NOMO-1 treated with DMSO at 0.1 percent for 48 hours (cell line): ENCODE data around the gene UBE3A.
"Not testable (repeated sequence)": the region's sequence is repeated elsewhere in the genome, so short reads cannot be mapped to it uniquely, and the experiment has no call there.

Experiments used
- DNase-seq: peaks from one replicate; lab custom pipeline; 2025; ENCODE audit not compliant: unreplicated experiment; lab: John Stamatoyannopoulos, UW

Gene UBE3A

DNA sequence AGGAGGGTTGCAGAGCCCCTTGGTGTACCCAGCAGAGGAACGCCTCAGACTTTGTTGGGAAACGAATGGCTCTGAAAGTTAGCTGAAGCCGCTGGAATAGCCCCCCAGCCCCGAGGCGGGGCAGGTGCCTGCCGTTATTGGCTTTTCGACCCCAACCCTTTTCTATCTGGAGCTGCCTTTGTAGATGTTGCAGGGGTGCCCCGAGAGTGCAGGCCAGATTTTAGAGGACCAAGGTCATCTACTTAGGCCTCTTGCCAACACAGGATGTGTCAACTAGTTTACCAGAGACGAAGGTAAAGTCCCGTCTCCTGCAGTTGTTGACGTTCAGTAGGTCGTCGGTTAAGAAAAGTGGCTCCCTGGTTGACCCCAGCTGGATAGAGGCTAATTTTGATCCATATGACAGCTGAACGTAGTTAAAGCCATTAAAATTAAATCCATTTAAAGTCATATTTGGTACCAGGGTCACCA lies 579 bp upstream of the UBE3A start:
- DNase-seq, result peak; percentile 13

DNA sequence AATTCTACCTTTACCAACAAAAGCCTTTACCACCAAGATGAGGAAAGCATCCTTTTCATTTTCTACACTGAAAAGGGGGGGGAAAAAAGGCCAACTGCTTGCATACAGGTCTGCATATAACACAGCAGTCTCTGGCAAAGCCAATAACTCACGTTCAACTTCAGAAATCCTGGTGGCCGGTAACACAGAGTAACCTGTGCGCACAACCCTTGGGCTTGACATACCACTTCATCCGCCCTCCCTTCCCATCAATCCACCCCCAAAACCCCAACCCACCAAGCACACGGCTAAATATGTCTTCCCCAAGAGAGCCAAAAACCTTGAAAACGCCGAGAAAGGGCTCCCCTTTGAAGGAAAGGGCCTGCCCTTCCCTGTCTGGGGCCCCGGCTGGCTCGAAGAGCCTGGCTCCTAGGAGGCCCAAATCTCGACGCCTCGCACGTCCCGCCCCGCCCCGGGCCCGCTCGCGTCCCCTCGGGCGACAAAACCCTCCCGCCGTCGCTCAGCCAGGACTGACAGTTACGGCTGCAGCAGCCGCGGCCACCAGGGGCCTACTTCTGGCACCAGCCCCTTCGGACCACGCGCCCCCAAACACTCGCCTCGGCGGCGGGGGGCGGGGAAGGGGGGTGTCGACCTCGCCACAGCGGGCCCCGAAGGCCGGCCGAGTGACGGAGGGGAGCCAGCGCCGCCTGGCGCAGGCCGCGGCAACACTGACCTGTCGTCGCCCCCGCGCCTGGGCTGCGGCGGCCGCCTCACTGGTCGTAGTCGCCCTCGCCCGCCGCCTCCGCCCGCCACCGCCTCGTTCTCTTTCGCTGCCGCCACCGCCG lies 835 bp downstream of the UBE3A start:
- DNase-seq, result peak; percentile 54

DNA sequence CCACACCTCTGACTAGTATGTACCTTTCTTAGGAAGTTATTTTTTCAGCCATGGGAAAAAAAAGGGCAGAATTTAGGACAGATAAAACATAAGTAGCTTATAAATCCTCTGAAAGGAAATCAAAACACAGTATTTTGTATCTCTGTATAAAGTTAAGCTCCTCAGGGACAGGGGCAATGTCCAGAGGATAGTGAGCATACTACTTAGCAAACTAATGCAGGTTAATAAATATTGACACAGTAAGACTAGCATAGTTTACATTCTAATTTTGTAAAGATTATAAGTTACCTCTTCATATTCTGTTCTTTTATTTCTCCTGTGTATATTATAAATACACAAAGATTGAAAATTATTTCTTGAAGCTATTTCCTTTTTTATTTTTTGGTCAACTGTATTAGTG lies 2.1 kb downstream of the UBE3A start:
- DNase-seq, result no peak

DNA sequence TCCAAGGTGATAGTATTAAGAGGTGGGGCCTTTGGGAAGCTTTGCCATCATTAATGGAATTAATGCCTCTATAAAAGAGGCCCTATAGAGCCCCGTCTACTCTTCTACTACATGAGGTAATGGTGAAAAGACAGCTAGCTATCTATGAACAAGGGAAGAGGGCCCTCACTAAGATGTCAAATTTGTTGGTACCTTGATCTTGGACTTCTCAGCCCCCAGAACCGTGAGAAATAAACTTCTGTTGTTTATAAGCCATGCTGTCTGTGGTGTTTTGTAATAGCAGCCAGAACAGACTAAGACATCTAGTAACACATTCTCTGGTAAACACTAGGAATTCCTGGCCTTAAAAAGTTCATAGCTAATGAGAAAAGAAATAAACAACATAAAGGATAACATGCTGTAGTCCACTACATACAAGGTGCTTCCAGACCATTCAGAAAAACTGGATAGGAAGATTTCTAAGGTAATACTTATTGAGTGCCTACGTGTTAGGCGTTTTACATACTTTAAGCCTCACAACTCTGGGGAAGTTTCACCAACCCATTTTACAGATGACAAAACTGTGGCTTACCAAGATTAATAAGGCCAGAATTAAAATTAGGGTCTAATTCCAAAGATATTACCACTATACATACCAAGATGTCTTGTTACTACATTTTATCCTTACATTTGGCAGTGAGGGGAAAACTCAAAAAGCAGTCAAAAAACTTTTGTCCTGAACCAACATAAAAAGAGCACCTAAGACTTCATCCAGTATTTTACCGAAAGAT lies 3.2 kb downstream of the UBE3A start:
- DNase-seq, result no peak

DNA sequence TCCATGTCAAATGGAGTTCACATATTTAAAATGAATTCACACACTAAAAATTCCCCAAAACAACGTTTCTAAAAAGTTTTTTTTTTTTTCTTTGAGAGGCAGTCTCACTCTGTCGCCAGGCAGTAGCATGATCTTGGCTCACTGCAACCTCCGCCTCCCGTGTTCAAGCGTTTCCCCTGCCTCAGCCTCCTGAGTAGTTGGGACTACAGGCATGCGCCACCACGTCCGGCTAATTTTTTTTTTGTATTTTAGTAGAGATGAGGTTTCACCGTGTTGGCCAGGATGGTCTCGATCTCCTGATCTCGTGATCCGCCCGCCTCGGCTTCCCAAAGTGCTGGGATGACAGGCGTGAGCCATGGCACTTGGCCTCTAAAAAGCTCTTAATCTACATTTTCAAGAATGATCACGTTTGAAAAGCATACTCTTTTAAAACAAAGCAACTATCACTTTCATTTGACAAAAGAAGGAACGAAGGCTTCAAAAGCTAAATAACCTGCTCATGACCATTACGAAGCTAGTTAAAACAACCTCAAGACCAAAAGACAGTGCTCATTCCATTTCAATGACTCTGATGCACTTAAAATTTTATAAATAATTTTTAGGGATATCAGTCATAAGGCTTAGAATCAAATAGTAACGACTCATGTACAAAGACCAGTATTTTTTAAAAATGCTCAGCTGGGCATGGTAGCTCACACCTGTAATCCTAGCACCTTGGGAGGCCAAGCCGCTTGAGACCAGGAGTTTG lies 5.5 kb downstream of the UBE3A start:
- no peak for DNase-seq

DNA sequence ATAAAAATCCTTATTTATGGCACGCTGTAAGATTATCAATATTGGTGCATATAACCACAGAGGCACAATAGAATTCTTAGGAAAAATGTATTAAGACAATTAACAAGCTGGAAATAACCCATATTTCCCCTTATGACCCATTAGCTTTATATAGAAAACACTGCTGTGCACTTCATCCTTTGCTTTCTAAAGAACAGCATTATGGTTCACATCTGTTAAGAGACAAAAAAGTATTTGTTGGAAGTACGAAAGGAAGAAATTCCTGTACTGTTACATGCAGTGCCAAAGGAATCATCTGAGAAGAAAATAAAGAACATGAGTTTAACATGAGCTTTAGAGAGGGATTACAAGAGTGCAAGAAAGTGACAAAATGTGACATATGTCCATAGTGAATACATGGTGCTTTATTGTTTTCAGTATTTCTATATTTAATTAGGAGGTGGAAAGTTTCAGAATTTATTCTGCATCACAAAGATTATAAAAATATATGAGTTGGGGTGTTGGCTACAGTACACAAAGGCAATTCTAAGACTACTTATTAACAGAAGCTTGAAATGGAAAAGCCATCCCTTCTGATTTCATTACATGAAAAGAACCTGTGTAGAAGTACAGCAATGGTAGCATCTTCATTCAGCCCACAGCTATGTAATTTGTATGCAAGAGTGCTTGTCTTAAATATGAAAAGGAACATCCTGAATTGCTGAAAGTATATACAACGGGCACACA lies 6.8 kb downstream of the UBE3A start:
- DNase-seq, result no peak

DNA sequence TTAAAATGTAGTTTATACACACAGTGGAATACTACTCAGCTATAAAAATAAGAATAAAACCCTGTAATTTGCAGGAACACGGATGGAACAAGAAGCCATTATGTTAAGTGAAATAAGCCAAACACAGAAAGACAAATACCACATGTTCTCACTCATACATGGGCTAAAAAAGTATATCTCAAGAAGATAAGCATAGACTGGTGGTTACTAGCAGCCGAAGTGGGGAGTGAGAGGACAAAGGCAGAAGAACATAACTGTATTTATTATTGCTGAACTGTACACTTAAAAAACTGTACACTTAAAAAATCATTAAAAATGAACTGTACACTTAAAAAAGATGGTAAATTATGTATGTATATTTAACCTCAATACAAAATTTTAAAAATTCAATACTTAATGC lies 11.0 kb downstream of the UBE3A start:
- DNase-seq, result no peak

DNA sequence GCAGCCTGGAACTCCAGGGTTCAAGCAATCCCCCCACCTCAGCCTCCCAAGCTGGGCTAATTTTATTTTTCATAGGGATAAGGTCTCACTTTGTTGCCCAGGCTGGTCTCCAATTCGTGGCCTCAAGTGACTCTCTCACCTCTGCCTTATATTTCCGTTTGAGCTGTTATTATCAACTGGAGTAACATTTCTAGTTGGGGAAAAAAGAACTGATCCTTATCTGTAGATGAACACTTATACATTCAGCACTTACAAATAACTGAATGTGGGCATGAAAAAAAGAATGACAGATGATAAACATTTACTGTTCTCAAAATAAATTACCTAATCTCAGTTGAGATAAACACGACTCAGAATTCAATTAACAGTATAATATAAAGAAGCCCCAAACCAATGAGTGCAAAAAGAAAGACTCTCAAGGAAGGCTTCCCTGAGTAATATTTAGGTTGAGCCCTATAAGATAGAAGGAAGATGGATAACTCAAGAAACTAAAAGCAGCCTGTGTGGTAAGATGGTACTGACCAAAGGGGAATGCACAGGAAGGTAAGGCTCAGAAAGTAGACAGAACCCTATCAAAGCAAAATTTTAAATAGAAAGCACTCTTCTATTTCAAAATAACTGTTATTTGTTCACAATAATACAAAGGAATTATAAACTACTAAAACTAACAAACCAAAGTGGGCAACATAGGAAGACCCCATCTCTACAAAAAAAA lies 11.8 kb downstream of the UBE3A start:
- no peak for DNase-seq

DNA sequence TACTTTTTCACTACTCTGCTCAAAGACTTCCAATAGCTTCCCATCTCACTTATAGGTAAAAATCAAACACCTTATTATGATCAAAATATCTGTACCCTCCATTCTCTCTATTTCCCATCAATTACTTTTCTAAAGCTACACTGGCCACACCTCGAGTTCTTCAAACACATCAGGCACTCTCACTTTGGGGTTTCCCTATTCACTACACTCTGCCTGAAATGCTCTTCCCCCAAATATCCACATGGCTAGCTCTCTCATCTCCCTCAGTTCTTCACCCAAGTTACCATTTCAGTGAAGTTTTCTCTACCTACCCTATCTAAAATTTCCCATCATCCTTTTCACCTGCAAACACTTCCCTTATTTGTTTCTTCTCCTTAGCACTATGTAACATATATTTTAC lies 14.8 kb downstream of the UBE3A start:
- no peak for DNase-seq

DNA sequence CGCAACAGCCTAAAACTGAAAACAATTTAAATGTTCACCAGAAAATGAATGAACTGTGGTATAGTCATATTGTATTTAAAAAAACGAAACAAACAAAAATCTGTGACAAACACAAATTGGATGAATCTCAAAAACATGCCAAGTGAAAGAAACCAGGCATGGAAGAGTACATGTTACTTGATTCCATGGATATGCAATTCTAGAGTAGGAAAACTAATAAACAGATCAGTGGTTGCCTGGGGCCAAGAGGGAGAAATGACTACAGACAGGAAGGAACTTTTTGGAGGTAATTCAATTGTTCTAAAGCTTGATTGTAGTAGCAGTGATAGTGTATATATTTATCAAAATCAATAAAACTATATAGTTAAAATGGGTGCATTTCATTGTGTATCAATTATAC lies 16.8 kb downstream of the UBE3A start:
- DNase-seq, result no peak

DNA sequence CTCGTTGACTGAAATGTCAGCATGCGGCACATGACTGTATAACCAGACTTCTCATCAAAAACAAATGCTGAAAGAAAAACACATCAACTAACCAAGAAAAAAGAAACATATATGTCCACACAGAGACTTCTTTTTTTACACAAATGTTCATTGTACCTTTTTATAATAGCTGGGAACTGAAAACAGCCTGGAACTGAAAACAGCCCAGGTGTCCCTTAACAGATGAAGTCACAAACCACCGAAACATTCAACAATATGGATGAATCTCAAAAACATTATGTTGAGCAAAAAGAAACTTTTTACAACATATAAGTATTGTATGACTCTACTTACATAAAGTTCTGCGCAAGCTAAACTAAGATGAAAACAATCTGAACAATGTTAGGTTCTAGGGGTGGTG lies 20.6 kb downstream of the UBE3A start:
- no peak for DNase-seq

DNA sequence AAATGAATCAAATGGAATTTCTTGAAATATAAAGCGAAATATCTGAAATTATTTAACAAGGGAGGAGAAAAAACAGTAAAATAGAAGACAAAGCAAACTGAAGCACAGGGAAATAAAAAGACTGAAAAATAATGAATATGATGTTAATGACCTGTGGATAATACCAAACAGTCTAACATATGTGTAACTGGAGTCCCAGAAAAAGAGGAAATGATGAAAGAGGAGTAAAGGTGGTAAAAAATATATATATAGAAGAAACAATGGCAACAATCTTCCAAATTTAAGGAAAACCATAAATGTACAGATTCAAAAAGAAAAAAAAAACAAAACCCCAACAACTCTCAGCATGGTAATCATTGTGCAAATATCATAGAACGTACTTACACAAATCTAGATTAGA lies 21.2 kb downstream of the UBE3A start:
- DNase-seq, result no peak

DNA sequence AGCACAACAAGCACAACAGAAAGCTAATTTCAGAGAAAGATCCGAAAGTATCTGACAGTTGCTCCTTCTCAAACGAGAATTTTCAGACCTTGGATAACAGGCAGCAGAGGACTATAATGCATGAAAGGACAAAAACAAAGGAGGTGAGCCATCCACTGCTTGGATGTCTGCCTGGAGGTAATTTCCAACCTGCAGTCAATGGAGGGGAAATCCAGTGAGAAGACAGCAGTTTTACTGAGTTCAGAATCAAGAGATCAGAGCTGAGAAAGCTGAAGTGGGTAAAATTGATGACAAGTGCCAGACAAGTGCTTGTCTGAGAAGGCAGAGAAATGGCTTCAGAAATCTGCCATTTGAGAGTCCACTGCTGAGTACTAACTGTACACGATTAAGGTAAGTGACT lies 22.1 kb downstream of the UBE3A start:
- no peak for DNase-seq

DNA sequence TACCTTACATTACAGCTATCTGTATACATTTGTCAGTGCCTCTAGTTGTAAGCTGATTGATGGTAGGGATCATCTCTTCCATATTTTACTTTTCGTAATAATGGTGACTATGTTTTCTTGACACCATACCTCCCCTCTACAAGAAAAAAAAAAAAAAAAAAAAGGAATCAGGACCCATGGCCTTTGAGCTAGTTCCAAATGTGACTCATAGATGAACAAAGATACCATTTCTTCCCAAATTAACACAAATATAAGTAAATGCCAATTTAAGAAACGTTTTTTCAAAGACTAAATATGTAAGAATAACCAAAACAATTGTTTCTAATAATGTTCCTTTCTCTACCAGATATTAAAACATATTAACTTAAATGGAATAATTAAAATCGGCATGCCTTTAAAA lies 23.1 kb downstream of the UBE3A start:
- no peak for DNase-seq

DNA sequence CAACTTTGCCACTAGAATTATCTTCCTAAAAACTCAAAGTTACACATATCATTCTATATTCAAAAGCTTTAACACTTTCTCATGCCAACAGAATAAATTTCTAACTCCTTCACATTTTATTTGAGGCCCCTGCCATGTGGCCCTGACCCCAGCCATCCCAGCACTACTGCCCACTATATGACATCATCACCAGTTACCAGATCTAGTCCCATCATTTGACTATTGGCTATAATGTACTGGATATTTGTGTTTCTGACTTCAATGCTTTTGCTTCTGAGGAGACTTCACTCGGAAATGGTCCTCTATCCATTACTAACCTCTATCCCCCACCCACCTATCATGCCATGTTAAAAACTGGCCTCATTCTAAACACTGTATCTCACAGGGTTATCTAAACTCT lies 23.6 kb downstream of the UBE3A start:
- DNase-seq, result no peak

DNA sequence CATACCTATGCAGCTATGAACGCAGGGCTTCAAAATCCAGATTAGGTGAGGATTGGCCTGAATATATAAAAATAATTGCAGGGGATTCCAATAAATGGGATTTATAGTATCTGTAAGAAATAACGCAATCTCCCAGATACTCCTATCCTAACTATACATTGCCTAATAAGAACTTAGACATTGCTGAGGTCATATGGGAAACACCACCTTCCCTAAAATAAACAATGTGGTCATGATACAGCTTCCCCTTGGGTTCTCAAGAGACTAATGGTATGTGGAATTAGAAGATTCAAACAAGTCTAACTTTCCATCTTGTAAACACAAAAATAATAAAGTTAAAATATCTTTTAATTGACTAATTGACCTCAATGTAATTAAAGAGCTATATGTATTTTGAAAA lies 28.2 kb downstream of the UBE3A start:
- peak; percentile 53 for DNase-seq

DNA sequence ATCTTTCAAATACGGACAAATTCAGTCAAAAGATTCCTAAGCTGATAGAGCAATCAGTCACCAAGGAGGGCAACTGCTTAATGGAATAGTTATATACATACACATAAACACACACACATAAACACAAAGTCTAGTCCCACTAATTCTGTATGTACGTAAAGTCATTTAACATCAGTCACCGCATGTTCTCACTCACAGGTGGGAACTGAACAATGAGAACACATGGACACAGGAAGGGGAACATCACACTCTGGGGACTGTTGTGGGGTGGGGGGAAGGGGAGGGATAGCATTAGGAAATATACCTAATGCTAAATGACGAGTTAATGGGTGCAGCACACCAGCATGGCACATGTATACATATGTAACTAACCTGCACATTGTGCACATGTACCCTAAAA lies 29.1 kb downstream of the UBE3A start:
- not testable (repeated sequence) for DNase-seq

DNA sequence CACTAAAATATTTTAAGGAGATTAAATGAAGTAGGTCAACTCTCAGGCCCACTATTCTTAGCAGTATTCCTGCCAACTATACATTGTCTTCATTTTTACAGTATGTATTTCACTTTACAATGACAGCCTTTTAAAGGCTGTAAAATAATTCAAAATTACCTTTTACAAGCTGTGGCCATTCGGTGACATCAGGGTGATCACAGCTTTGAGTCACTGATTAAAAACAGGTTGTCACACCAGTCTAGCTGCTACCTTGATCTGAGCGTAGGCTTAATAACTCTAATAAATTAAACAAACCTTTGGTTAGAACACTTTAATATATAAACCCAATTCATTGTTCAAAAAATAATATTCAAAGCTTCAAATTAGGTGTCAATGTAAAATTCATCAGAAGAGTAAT lies 29.9 kb downstream of the UBE3A start:
- DNase-seq, result no peak

DNA sequence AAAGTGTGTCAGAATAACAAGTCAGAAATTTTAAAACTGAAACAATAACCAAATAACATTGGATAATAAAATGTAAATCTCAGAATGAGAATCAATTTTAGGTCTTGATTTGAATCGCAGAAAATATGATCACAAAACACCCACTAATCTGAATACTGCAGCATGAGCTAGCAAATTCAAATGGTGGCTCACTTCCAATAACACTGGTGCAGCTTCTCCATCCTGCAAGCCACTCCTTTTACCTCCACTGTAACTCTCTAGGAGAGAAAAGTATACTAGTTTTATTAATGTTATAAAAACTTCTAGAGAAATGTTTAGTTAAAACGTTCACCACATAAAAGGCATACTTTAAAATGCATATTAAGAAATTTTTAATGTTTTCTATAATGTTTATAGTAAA lies 30.4 kb downstream of the UBE3A start:
- DNase-seq, result no peak

DNA sequence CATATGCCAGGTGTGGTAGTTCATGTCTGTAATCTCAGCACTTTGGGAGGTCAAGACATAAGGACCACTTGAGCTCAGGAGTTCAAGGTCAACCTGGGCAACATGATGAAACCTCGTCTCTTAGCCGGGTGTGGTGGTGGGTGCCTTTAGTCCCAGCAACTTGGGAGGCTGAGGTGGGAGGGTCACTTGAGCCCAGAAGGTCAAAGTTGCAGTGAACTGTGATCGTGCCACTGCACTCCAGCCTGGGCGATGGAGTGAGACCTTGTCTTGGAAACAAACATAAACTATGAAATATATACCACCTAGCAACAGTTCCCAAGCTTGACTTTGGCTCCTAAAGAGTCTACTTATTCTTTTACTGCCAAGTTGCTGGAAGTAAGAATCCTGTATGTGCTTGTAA lies 30.9 kb downstream of the UBE3A start:
- no peak for DNase-seq
